Measurements from ENCODE around the gene PLA2G12A. TPM values are rescaled to one million over a fixed set of nuclear protein-coding genes. Genes with fewer than 3 reads are reported as not detected.

The PLA2G12A gene
- 20.5 and 22.6 TPM in 2 replicates for total RNA-seq (2014; rRNA removed; shearing (Covaris generic))

DNA sequence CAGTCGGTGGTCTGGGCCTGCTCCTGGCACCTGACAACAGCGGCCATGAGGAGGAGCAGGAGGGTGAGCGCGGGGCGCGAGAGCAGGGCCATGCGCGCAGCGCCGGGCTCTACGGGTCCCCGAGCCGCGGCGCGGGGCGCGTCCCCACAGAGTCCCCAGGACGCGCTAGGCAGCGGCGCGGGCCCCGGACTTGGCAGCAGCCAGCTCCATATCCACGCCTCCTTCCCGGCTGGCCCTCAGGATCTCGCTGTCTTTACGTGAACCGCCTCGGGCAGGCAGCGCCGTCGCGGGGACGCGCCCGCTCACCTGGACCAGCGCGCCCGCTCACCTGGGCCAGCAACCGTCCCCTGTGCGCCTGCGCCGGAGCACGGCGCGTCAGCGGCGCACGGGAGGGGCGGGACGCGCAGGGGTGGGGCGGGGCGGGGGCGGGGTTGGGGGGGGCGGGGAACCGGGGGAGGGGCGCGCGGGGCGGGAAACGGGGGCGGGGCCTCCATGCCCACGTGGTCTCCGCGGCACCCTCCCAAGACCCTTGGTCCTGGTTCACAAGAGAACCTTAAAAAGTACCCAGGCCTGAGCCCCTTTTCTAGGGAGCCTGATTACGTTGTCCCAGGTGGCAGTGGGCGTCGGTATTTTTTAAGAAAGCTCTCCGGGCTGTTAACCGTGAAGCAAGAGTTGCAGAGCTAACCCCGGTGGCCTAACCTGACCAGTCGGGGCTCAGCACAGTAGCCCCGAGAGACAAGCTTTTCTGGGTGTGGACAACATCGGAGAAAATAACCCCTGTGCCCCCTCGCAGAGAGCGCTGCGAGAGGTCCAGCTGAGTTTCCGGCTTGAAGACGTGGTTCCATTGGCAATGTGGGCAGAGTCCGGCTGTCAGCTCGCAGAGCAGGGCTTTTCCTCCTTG is at the start of gene PLA2G12A:
PLA2G12A (minus strand) TSS at position 353 of the 901 bp plus-strand sequence; CDS start at position 92, 261 bp downstream.
- H3K27ac ChIP-seq = peak within 1 kb of the TSS; percentile 63
- H3K36me3 ChIP-seq = no peaks in the 10 kb centered on the region
- DNase-seq = peak; percentile 60 to 75
- H3K4me1 ChIP-seq = 0 out of 2 replicates have a peak, but pooled peaks cover 7% of the 10 kb centered on the region
- H3K9me3 ChIP-seq (replicated peaks) = no peaks in the 10 kb centered on the region
- H3K4me3 ChIP-seq = peak within 1 kb of the TSS; percentile 98
- no peaks in the 10 kb centered on the region for H3K27me3 ChIP-seq

DNA sequence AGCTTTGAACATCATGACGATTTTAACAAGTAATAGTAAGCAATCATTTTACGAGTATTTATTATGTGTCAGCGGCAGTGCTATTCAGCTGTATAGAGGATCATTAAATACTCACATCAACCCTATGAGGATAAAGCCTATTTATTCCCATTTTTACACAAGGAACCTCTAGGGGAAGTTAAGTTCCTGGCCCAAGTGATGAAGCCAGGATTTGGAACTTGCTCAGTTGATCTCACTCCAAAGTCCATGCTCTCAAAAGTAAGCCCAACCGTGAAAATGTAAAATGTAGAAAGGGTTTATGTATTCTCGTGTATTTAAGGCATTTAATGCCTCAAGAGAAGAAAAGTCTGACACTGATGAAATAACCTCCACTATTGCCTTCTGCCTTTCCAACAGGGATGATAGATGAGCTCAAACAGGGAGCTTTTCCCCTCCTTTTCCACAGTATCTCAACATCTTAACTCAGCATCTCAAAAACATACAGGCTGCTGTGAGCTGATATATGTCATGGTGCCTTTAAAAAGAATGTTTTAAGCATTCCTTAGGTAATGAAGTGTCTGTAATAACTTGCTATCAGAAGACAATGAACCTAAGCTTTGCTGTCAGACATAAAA is 35.0 kb upstream of the PLA2G12A start:
- no peak overlapping the region for H3K27ac ChIP-seq
- no peaks in the 10 kb centered on the region for H3K27me3 ChIP-seq
- H3K4me1 ChIP-seq = no peaks in the 10 kb centered on the region
- H3K9me3 ChIP-seq (replicated peaks) = no peaks in the 10 kb centered on the region
- no peak overlapping the region for H3K4me3 ChIP-seq
- no peaks in the 10 kb centered on the region; the same call in 1 of the 2 replicates for H3K36me3 ChIP-seq
- DNase-seq = no peak

DNA sequence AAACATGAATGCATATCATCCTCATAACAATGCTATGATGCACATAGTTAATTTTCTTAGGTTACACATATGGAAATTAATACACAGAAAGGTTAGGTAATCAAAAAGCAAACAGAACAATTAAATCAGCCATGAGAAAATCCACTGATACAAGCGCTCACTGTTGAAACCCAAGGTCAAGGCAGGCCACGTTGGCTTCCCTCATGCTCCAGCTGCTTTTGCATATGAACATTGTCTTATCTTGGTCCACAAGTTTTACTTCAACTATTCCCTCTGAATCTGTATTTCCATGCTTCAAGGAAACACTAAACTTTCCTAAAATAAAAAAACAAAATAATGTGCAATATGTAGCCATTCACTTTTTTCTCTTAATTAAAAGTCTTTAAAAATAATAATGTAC is 34.5 kb upstream of the PLA2G12A start:
- H3K9me3 ChIP-seq (replicated peaks) = no peaks in the 10 kb centered on the region
- no peak overlapping the region for H3K27ac ChIP-seq
- H3K4me3 ChIP-seq = no peak overlapping the region
- no peak for DNase-seq
- no peaks in the 10 kb centered on the region for H3K27me3 ChIP-seq
- no peaks in the 10 kb centered on the region for H3K4me1 ChIP-seq
- H3K36me3 ChIP-seq = no peaks in the 10 kb centered on the region; the same call in 1 of the 2 replicates

DNA sequence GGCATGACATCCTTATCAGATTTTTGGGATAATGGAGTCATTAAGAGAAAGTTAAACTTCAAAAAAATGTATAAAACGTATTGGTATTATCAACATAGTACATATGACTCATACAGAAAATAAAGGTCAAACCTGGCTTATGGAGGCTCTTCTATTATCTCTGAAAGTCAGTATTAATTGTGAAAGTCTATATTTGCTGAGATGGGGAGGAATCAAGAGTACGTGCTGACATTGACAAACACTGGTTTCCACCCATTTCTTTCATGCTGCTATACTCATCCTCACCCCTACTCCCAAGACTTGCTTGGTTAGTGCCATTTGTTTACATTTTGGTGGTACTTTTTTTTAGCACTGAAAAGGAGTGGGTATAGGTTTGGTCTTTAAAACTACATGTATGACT is 30.8 kb upstream of the PLA2G12A start:
- no peak overlapping the region for H3K4me3 ChIP-seq
- no peaks in the 10 kb centered on the region for H3K4me1 ChIP-seq
- H3K27me3 ChIP-seq = no peaks in the 10 kb centered on the region
- no peak overlapping the region for H3K27ac ChIP-seq
- no peak for DNase-seq
- H3K36me3 ChIP-seq = no peaks in the 10 kb centered on the region; the same call in 1 of the 2 replicates
- no peaks in the 10 kb centered on the region for H3K9me3 ChIP-seq (replicated peaks)

DNA sequence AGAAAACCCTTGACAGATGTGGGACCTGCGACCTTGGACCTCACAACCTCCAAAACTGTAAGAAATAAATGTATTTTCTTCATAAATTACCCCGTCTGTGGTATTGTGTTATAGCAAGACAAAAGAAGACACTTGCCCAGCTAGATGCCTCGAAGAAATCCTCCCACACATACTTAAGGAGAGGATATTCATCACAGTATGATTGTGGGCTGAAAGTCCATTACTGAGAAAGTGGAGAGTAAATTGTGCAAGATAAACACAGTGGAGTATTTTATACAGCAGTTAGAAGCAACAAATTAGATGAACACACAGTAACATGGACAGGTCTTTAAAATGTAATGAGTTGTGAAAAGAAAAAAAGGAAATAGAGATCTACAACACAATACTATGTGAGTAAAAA is 25.8 kb upstream of the PLA2G12A start:
- no peak for DNase-seq
- no peak overlapping the region for H3K27ac ChIP-seq
- no peaks in the 10 kb centered on the region for H3K36me3 ChIP-seq
- H3K9me3 ChIP-seq (replicated peaks) = no peaks in the 10 kb centered on the region
- H3K4me3 ChIP-seq = no peak overlapping the region
- no peaks in the 10 kb centered on the region for H3K27me3 ChIP-seq
- H3K4me1 ChIP-seq = no peaks in the 10 kb centered on the region

DNA sequence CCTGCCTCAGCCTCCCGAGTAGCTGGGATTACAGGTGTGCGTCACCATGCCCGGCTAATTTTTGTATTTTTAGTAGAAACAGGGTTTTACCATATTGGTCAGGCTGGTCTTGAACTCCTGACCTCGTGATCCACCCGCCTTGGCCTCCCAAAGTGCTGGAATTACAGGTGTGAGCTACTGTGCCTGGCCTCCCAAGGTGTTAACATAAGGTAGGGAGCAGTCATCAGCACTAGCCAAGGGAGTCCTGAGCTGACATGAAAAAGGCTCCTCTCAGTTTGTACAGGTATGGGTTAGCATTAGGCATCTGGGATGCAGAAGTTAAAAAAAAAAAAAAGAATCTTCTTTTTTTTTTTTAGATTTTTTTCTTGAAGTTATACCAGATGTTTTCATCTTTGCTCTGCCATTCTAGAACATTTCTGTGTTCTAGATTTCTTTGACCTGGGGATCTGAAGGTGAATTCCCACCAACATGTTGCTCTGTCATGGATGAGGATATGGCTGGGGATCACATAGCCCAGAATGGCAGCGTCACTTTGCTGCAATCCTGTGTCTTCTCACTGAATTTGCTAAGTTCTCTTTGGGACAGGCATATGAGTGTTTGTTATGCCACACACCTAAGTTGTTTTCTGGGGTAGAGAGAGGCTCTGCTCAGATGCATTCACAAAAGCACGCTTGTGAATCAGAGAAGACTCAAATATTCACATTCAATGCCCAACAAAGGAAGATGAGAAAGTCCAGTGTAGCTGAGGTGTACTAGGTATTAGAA is 24.4 kb upstream of the PLA2G12A start:
- no peak overlapping the region for H3K27ac ChIP-seq
- no peak for DNase-seq
- no peak overlapping the region for H3K4me3 ChIP-seq

DNA sequence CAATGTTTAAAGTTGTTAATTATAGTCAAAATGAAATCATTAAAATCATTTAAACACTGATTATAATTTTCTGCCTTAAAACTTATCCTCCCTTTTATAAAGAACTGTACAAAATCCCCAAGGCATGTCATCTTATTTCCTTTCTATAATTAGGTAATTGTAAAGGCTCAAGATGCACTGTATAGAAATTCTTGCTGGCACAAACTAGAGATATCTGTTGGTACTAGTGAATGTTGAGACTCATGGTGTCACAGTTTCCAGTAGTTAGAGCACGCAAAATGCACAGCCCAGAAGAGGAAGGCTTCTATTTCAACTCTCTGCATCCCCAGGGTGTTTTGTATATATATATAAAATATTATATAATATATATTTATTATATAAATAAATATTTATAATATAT is 22.7 kb upstream of the PLA2G12A start:
- no peaks in the 10 kb centered on the region for H3K9me3 ChIP-seq (replicated peaks)
- H3K27ac ChIP-seq = no peak overlapping the region
- no peak overlapping the region for H3K4me3 ChIP-seq
- no peaks in the 10 kb centered on the region for H3K27me3 ChIP-seq
- peak in 1 of 2 experiments; percentile 24 for DNase-seq
- no peaks in the 10 kb centered on the region for H3K4me1 ChIP-seq
- no peaks in the 10 kb centered on the region for H3K36me3 ChIP-seq

More for the DNA sequence above, 24.4 kb upstream of the PLA2G12A start:
- Histone ChIP-seq H3K36me3 (no peaks in the 10 kb centered on the region), H3K9me3 (replicated peaks) (no peaks in the 10 kb centered on the region), H3K4me1 (no peaks in the 10 kb centered on the region), H3K27me3 (no peaks in the 10 kb centered on the region)

DNA sequence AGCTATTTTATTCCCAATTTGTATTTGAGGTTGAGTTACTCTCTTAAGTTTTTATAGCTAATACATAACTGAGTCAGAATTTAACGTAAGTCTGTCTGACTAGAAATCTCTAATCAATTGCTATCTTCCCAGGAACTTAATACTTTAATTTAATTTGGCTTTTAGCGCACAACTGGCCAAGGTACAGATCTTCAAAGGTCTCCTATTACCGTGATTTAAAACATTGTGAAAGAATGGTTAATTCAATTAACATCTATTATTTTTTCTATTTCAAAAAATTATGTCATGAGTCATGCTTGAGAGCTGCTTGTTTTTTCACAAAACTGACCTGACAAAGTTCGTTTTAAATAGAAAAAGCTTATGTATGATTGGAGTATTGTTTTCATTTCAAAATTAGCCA is 22.0 kb upstream of the PLA2G12A start:
- no peaks in the 10 kb centered on the region for H3K27me3 ChIP-seq
- no peak overlapping the region for H3K4me3 ChIP-seq
- H3K27ac ChIP-seq = no peak overlapping the region
- no peaks in the 10 kb centered on the region for H3K36me3 ChIP-seq
- no peak for DNase-seq
- H3K4me1 ChIP-seq = no peaks in the 10 kb centered on the region
- H3K9me3 ChIP-seq (replicated peaks) = no peaks in the 10 kb centered on the region

DNA sequence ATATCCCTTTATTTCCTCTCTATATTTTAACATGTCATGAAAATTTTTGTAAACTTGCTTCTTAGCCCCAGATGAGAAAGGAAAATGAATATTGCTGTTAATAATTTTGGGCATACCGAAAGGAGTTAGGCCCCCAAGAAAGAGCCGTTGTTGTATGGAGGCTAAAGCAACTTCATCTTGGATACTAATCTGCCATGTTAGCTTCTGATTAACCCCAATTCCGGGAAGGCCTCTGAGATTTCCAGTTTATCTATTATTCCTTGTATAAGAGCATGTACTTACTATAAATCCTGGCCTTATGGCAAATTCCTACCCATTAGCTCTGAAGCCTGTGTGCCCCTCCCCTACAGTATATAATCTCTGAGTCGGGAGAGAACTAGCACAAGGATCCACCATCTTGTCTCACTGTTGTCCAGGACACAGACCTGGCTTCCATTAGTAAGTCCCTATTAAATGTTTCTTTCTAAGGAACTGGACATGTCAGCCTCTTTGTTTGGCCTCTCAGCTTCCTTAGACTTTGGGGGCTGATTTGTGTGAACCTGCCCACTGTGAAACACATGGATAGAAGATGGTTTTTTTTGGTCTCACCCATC is 20.9 kb upstream of the PLA2G12A start:
- DNase-seq = no peak
- Histone ChIP-seq H3K9me3 (replicated peaks) (no peaks in the 10 kb centered on the region), H3K4me3 (no peak overlapping the region), H3K27ac (no peak overlapping the region), H3K27me3 (no peaks in the 10 kb centered on the region), H3K4me1 (no peaks in the 10 kb centered on the region), H3K36me3 (no peaks in the 10 kb centered on the region)

DNA sequence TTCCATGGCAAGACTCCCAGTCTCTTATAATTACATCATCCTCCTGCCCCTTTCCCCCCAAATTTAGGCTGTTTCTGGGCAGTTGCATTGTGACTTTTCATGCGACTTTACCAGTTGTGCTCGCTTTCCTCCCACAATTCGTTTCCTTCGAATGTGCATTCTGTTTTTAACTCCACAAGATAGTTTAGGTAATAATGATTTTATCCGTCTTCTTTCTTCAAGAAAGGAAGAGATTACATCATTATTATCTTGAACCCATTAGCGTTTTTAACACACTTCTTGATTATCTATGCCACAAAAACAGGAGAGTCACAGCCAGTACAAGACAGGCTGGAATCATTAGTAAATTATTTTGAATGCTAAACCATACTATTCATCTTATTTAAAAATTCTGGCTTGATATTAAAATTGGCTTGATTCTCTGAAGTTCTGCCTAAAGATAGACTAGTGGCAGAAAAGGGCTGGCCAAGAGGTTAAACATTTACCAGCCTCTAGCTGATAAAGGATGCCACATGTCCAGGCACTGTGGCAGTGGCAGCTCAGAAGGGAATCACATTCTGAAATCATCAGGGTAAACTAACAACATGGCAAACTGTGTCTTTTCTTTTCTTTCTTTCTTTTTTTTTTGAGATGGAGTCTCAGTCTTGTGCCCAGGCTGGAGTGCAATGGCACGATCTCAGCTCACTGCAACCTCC is 19.7 kb upstream of the PLA2G12A start:
- Histone ChIP-seq H3K9me3 (replicated peaks) (no peaks in the 10 kb centered on the region), H3K36me3 (no peaks in the 10 kb centered on the region), H3K4me1 (no peaks in the 10 kb centered on the region), H3K4me3 (no peak overlapping the region), H3K27me3 (no peaks in the 10 kb centered on the region), H3K27ac (no peak overlapping the region)
- DNase-seq = no peak

DNA sequence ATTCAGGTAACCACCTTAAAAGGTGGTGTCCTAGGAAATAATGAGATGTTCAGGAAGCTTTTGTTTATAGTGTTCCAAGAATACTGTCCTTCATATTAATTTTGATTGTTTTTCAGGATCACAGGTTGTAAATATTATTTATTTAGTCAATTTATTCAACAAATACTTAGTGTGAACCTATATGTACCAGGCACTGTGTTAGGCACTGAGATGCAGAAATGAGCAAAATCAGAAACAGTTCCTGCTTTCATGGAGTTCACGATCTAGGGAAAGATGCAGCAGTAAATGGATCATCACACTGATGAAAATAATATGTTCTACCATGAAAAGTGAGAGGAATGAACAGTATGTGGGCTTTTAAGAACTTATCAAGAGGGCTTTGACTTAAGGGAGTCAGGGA is 18.2 kb upstream of the PLA2G12A start:
- no peaks in the 10 kb centered on the region for H3K36me3 ChIP-seq
- H3K27me3 ChIP-seq = no peaks in the 10 kb centered on the region
- no peaks in the 10 kb centered on the region for H3K9me3 ChIP-seq (replicated peaks)
- DNase-seq = no peak
- no peaks in the 10 kb centered on the region for H3K4me1 ChIP-seq
- H3K27ac ChIP-seq = no peak overlapping the region
- no peak overlapping the region for H3K4me3 ChIP-seq

DNA sequence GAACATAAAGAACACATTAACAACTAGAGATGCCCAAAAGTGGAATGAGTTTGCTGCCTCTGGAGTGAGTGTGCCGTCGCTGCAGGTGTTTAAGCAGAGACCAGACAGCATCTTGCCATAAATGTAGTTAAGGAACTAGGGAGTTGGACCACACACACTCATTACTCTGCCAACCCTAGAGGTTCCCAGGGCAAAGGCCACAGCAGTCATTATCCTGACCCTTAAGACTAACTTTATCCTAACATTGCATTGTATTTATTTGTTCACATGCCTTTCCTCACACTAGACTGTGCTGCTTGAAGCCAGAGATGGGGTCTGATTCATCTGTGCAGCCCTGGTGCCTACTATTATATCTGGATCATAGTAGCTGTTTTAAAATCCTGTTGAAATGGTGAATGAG is 16.9 kb upstream of the PLA2G12A start:
- Histone ChIP-seq H3K27me3 (no peaks in the 10 kb centered on the region), H3K9me3 (replicated peaks) (no peaks in the 10 kb centered on the region), H3K27ac (no peak overlapping the region), H3K4me1 (no peaks in the 10 kb centered on the region), H3K36me3 (no peaks in the 10 kb centered on the region), H3K4me3 (no peak overlapping the region)
- no peak for DNase-seq

DNA sequence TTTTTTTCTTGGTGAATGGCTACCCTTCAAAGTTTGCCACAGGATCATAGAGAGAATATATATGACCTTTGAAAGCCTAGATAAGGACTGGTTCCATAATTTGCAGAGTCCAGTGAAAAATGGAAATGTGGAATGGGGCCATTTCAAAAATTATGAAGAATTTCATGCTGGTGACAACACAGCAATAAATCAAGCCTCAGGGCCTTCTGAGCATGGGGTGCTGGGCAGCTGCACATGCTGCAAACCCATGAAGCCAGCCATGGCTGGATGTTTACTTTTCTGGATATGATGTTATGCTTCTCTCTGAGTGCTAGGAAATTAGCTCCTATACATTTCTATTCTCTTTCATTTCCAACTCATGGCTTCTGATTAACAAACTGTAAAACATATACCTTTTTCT is 16.0 kb upstream of the PLA2G12A start:
- Histone ChIP-seq H3K27ac (no peak overlapping the region), H3K27me3 (no peaks in the 10 kb centered on the region), H3K4me1 (no peaks in the 10 kb centered on the region), H3K36me3 (no peaks in the 10 kb centered on the region), H3K9me3 (replicated peaks) (no peaks in the 10 kb centered on the region), H3K4me3 (no peak overlapping the region)
- DNase-seq = no peak

DNA sequence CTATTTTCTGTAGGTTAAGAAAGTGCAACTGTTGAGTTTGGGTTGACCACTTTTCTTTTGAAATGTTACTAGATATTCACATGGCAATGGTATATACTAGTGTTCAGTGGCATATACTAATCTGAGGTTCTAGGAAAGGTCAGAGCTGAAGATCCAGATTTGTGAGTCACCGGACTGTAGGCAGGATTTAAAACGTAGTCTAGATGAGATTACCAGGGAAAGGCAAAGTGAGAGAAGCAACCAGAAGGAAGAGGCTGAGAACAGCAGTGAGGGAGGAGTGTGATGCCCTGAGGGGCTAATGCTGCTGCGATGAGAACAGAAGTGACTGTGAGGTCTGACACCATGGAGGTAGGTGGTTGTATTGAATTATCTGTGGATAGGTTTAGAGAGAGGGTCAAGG is 9.7 kb upstream of the PLA2G12A start:
- no peak overlapping the region for H3K27ac ChIP-seq
- no peaks in the 10 kb centered on the region for H3K4me1 ChIP-seq
- H3K36me3 ChIP-seq = no peaks in the 10 kb centered on the region
- H3K9me3 ChIP-seq (replicated peaks) = no peaks in the 10 kb centered on the region
- no peak overlapping the region for H3K4me3 ChIP-seq
- DNase-seq = no peak
- H3K27me3 ChIP-seq = no peaks in the 10 kb centered on the region

Data from SJCRH30 (cell line).